HFF-Myc (cell line): ENCODE measurements around the gene RNF208.

Source experiments
- DNase-seq: peaks from one replicate; pipeline ENCODE4 v3.0.0-alpha.2; 2011; ENCODE audit warnings: low read depth; ENCODE audit errors: extremely low read depth
- H3K4me3 ChIP-seq: replicated peaks from 2 replicates; pipeline ENCODE4 v1.5.1; 2011; ENCODE audit warnings: low read depth, mild to moderate bottlenecking, control low read depth, low read length
- TF ChIP-seq, protein P1 (sequence below): IDR thresholded peaks from 2 replicates; pipeline ENCODE4 v1.5.1; 2012; ENCODE audit warnings: mild to moderate bottlenecking, low read depth, low read length, control low read depth; ENCODE audit errors: missing control alignments

Gene RNF208

DNA sequence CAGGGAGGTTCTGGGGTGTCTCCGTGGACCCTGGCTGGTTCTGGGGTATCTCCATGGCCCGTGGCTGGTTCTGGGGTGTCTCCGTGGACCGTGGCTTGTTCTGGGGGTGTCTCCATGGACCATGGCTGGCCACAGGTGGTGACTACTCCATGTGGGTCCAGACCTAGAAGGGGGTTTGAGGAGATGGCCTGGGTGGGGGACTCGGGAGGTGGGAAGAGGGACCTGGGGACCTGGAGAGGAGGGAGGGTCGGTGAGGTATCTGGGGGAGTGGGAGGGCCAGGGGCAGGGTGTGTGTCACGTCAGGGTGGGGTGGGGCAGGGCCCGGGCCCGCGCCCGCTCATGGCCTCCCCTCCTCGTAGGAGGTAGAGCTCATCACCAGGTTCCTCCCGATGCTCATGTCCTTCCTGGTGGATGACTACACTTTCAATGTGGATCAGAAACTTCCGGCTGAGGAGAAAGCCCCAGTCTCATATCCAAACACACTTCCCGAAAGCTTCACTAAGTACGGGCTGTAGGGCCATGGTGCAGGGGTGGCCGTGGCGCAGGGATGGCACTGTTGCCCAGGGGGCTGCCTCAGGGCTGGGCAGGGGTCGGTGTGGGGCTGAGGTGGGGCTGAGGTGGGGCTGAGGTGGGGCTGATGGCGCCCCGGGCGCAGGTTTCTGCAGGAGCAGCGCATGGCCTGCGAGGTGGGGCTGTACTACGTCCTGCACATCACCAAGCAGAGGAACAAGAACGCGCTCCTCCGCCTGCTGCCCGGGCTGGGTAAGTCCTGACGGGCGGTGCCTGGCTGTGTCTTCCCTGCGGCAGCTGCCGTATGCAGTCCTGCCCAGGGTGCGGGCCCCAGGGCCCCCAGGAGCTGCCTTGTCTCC is 44.8 kb upstream of the RNF208 start:
- no peak for DNase-seq
- TF ChIP-seq, protein P1, sequence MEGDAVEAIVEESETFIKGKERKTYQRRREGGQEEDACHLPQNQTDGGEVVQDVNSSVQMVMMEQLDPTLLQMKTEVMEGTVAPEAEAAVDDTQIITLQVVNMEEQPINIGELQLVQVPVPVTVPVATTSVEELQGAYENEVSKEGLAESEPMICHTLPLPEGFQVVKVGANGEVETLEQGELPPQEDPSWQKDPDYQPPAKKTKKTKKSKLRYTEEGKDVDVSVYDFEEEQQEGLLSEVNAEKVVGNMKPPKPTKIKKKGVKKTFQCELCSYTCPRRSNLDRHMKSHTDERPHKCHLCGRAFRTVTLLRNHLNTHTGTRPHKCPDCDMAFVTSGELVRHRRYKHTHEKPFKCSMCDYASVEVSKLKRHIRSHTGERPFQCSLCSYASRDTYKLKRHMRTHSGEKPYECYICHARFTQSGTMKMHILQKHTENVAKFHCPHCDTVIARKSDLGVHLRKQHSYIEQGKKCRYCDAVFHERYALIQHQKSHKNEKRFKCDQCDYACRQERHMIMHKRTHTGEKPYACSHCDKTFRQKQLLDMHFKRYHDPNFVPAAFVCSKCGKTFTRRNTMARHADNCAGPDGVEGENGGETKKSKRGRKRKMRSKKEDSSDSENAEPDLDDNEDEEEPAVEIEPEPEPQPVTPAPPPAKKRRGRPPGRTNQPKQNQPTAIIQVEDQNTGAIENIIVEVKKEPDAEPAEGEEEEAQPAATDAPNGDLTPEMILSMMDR, result no peak
- no peak overlapping the region for H3K4me3 ChIP-seq

DNA sequence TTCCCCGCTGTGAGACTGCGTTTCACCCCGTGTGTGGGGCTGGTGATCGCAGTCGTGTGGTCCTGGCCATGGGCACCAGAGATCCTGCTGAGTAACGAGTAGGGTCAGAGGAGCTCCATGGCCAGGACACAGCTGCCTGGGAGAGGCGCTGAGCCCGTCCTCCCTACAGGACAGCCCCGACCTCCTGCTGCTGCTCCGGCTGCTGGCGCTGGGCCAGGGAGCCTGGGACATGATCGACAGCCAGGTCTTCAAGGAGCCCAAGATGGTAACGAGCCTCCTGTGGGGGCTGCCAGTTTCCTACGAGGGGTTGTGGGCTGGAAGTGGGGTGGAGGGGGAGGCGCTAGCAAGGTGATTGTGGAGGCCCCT is 44.1 kb upstream of the RNF208 start:
- TF ChIP-seq, protein P1, result no peak
- DNase-seq, result no peak
- H3K4me3 ChIP-seq, result no peak overlapping the region

DNA sequence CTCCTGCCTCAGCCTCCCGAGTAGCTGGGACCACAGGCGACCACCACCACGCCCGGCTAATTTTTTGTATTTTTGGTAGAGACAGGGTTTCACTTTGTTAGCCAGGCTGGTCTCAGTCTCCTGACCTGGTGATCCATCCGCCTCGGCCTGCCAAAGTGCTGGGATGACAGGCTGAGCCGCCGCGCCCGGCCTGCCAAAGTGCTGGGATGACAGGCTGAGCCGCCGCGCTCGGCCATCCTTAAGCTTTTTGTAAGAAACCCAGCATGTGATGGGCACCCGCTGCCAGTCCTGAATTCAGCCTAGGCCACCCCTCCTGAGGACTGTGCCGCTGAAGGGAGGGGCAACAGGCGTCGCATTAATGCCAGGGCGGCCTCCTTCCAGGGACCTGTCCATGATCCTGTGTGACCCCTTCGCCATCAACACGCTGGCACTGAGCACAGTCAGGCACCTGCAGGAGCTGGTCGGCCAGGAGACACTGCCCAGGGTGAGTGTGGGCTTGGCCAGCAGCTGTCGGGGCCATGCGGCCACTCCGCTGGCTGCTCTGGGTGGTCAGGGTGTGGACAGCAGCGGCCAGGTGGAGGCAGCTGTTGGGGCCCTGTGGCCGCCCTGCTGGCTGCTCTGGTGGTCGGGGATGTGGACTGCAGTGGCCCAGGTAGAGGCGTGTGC is 43.6 kb upstream of the RNF208 start:
- TF ChIP-seq, protein P1, result no peak
- DNase-seq, result no peak
- H3K4me3 ChIP-seq, result no peak overlapping the region

DNA sequence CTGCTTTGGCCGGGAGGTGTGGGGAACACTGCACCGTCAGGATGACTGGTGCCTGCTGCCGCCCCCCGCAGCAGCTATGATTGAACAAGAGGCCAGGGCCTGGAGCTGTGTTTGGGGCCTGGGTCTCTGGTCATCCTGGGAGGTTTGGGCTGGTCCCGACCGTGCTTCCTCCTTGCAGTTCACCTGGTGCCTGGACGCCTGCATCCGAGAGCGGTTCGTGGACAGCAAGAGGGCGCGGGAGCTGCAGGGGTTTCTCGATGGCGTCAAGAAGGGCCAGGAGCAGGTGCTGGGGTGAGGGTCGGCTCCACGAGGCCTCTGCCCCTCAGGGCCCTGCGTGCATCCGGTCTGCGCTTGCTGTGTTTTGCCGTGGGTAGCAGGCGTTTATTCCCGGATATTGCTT is 42.0 kb upstream of the RNF208 start:
- TF ChIP-seq, protein P1, result no peak
- no peak for DNase-seq
- H3K4me3 ChIP-seq, result no peak overlapping the region

DNA sequence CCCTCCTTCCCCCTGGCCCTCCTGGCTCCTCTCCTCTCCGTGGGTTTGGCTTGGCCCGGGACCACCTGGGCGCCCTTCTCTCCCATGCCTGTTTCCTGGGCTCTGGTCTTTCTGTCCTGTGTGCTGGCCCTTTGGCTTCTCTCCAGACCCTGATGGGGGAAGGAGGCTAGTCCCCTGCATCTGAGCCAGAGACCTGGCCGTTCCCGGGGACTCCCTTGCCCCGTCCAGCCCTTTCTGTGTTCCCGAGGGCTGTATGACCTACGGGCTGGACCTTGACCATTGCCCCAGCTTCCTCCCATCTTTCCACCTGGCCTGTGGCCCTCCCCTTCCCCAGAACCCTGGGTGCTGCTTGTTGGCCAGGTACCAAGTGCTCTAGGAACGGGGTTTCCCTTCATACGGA is 41.5 kb upstream of the RNF208 start:
- TF ChIP-seq, protein P1, result no peak
- no peak for DNase-seq
- H3K4me3 ChIP-seq, result no peak overlapping the region

DNA sequence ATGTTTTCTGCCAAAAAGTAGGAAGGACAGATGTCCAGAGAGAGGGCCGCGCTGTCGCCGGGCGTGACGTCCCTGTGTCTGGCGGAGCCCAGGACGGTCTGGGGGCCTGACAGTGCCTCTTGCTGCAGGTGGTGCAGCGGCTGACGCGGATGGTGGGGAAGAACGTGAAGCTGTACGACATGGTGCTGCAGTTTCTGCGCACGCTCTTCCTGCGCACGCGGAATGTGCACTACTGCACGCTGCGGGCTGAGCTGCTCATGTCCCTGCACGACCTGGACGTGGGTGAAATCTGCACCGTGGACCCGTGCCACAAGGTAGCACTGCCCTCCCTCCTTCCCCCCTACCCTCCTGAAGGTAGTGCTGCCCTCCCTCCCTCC is 40.9 kb upstream of the RNF208 start:
- TF ChIP-seq, protein P1, result no peak
- no peak for DNase-seq
- H3K4me3 ChIP-seq, result no peak overlapping the region
